WTC11 (cell line): Measurements from ENCODE around the gene VILL. TPM values are rescaled to one million over a fixed set of nuclear protein-coding genes. Genes with fewer than 3 reads are reported as not detected.

ENCODE experiments used
- ATAC-seq: fragments of 200-7000 bp; cut with Tn5 transposase; 2 replicates; pipeline ENCODE4 v1.10.0; 2021; ENCODE audit warnings: mild to moderate bottlenecking, moderate library complexity
- CTCF ChIA-PET: fragments of 300-600 bp; sonication (Branson Sonifier 250); formaldehyde crosslinking; loops from one replicate; lab custom pipeline; 2021; ENCODE audit warnings: antibody characterized with exemption; lab: Charles Lee
- POLR2A ChIA-PET: fragments of 350-600 bp; sonication (Branson Sonifier 250); formaldehyde crosslinking; loops from one replicate; lab custom pipeline; 2021; ENCODE audit warnings: antibody characterized with exemption; lab: Charles Lee
- DNase-seq: peaks from one replicate; pipeline ENCODE4 v3.0.0; 2021; ENCODE audit warnings: low spot score
- H3K27ac Mint-ChIP-seq: 2 replicates; pipeline ENCODE4 v1.8.0; 2021; ENCODE audit warnings: mixed read lengths
- H3K27me3 Mint-ChIP-seq: 2 replicates; pipeline ENCODE4 v1.8.0; 2021; ENCODE audit warnings: low read depth, mild to moderate bottlenecking, moderate library complexity, mixed read lengths
- H3K36me3 Mint-ChIP-seq: 2 replicates; pipeline ENCODE4 v1.8.0; 2021; ENCODE audit warnings: mixed read lengths
- H3K4me1 Mint-ChIP-seq: 2 replicates; pipeline ENCODE4 v1.8.0; 2022; ENCODE audit warnings: mixed read lengths
- H3K4me3 Mint-ChIP-seq: 2 replicates; pipeline ENCODE4 v1.8.0; 2021; ENCODE audit warnings: mild to moderate bottlenecking, moderate library complexity, mixed read lengths
- H3K9me3 Mint-ChIP-seq: 2 replicates; pipeline ENCODE4 v1.8.0; 2021; ENCODE audit warnings: mixed read lengths
- CREM ChIP-seq: sonication (generic); formaldehyde crosslinking; IDR thresholded peaks from 2 replicates; pipeline ENCODE4 v1.8.1; 2022; ENCODE audit warnings: mild to moderate bottlenecking, missing genetic modification reagents, moderate library complexity
- ESRRA ChIP-seq: sonication (generic); formaldehyde crosslinking; IDR thresholded peaks from 2 replicates; pipeline ENCODE4 v1.8.1; 2022; ENCODE audit warnings: mild to moderate bottlenecking, missing genetic modification reagents, borderline replicate concordance
- GRHL2 ChIP-seq: fragments of 250-450 bp; sonication (Bioruptor Pico); IDR thresholded peaks from 2 replicates; pipeline ENCODE4 v1.8.0; 2022; ENCODE audit warnings: mild to moderate bottlenecking, moderate library complexity; ENCODE audit not compliant: insufficient replicate concordance, severe bottlenecking
- IRF2 ChIP-seq: sonication (generic); formaldehyde crosslinking; IDR thresholded peaks from 2 replicates; pipeline ENCODE4 v1.8.0; 2022; ENCODE audit warnings: low read depth, missing genetic modification reagents, borderline replicate concordance
- KAT7 ChIP-seq: sonication (generic); formaldehyde crosslinking; IDR thresholded peaks from 2 replicates; pipeline ENCODE4 v1.8.1; 2023; ENCODE audit warnings: missing genetic modification reagents, mild to moderate bottlenecking, borderline replicate concordance
- NFATC4 ChIP-seq: fragments of 250-450 bp; sonication (Bioruptor Pico); IDR thresholded peaks from 2 replicates; pipeline ENCODE4 v1.9.0; 2021; ENCODE audit warnings: mild to moderate bottlenecking
- NFE2L1 ChIP-seq: sonication (generic); formaldehyde crosslinking; IDR thresholded peaks from 2 replicates; pipeline ENCODE4 v1.8.1; 2023; ENCODE audit warnings: missing genetic modification reagents
- NR1H2 ChIP-seq: sonication (generic); formaldehyde crosslinking; IDR thresholded peaks from 2 replicates; pipeline ENCODE4 v1.9.0; 2021; ENCODE audit warnings: mild to moderate bottlenecking, moderate library complexity, missing genetic modification reagents
- OVOL2 ChIP-seq: fragments of 250-450 bp; sonication (Bioruptor Pico); IDR thresholded peaks from 2 replicates; pipeline ENCODE4 v1.9.0; 2021; ENCODE audit warnings: mild to moderate bottlenecking, borderline replicate concordance
- TCF7 ChIP-seq: sonication (generic); formaldehyde crosslinking; IDR thresholded peaks from 2 replicates; pipeline ENCODE4 v1.8.0; 2022; ENCODE audit warnings: mild to moderate bottlenecking, low read depth, missing genetic modification reagents, moderate library complexity
- ZNF219 ChIP-seq: sonication (generic); formaldehyde crosslinking; IDR thresholded peaks from 2 replicates; pipeline ENCODE4 v1.8.0; 2023; ENCODE audit warnings: missing genetic modification reagents, mild to moderate bottlenecking, borderline replicate concordance
- ZNF671 ChIP-seq: fragments of 250-450 bp; sonication (Bioruptor Pico); IDR thresholded peaks from 2 replicates; pipeline ENCODE4 v1.8.0; 2021; ENCODE audit warnings: mild to moderate bottlenecking
- total RNA-seq: library from RNA; stranded (reverse); gene quantifications from 3 replicates; pipeline ENCODE4 v1.2.3, GENCODE V29; 2021
- TF ChIP-seq, protein P1 (sequence below): sonication (generic); formaldehyde crosslinking; IDR thresholded peaks from 2 replicates; pipeline ENCODE4 v1.8.0; 2023; ENCODE audit warnings: mild to moderate bottlenecking, missing genetic modification reagents
- TF ChIP-seq, protein P2 (sequence below): sonication (generic); formaldehyde crosslinking; IDR thresholded peaks from 2 replicates; pipeline ENCODE4 v1.8.1; 2022; ENCODE audit warnings: missing genetic modification reagents, borderline replicate concordance
- TF ChIP-seq, protein P3 (sequence below): sonication (generic); formaldehyde crosslinking; IDR thresholded peaks from 2 replicates; pipeline ENCODE4 v1.8.1; 2023; ENCODE audit warnings: mild to moderate bottlenecking, missing genetic modification reagents, borderline replicate concordance
- TF ChIP-seq, protein P4 (sequence below): fragments of 250-450 bp; sonication (Bioruptor Pico); IDR thresholded peaks from 2 replicates; pipeline ENCODE4 v1.9.0; 2021; ENCODE audit warnings: mild to moderate bottlenecking
- TF ChIP-seq, protein P5 (sequence below): fragments of 250-450 bp; sonication (Bioruptor Pico); IDR thresholded peaks from 2 replicates; pipeline ENCODE4 v1.8.0; 2021; ENCODE audit warnings: mild to moderate bottlenecking
- TF ChIP-seq, protein P6 (sequence below): sonication (generic); formaldehyde crosslinking; IDR thresholded peaks from 2 replicates; pipeline ENCODE4 v1.8.0; 2022; ENCODE audit warnings: mild to moderate bottlenecking, missing genetic modification reagents
- TF ChIP-seq, protein P7 (sequence below): sonication (generic); formaldehyde crosslinking; IDR thresholded peaks from 2 replicates; pipeline ENCODE4 v1.8.1; 2022; ENCODE audit warnings: mild to moderate bottlenecking, missing genetic modification reagents, moderate library complexity, borderline replicate concordance
- TF ChIP-seq, protein P8 (sequence below): sonication (generic); formaldehyde crosslinking; IDR thresholded peaks from 2 replicates; pipeline ENCODE4 v1.8.1; 2022; ENCODE audit warnings: low read depth, mild to moderate bottlenecking, moderate library complexity, missing genetic modification reagents, borderline replicate concordance

The VILL gene
- total RNA-seq, 1 experiment from 2014 or later = 4.7 TPM

DNA sequence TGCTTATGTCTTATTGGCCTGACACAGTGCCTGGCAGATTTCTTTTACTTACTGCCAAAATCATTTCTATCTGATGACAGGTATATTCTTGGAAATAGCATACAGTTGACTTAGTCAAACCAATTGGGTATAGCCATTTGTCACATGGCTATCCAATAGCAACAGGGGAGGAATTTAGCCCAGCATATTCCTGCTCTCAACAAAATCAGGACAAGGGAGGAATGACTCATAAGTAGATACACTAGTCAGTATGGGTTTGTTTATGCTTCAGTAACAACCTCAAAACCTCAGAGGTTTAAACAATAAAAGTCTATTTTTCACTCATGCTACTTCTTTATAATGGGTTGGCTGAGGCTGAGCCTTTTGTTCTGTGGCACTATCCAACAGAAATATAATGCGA, 38.0 kb upstream of the VILL start (continued):
- TF ChIP-seq, protein P1, sequence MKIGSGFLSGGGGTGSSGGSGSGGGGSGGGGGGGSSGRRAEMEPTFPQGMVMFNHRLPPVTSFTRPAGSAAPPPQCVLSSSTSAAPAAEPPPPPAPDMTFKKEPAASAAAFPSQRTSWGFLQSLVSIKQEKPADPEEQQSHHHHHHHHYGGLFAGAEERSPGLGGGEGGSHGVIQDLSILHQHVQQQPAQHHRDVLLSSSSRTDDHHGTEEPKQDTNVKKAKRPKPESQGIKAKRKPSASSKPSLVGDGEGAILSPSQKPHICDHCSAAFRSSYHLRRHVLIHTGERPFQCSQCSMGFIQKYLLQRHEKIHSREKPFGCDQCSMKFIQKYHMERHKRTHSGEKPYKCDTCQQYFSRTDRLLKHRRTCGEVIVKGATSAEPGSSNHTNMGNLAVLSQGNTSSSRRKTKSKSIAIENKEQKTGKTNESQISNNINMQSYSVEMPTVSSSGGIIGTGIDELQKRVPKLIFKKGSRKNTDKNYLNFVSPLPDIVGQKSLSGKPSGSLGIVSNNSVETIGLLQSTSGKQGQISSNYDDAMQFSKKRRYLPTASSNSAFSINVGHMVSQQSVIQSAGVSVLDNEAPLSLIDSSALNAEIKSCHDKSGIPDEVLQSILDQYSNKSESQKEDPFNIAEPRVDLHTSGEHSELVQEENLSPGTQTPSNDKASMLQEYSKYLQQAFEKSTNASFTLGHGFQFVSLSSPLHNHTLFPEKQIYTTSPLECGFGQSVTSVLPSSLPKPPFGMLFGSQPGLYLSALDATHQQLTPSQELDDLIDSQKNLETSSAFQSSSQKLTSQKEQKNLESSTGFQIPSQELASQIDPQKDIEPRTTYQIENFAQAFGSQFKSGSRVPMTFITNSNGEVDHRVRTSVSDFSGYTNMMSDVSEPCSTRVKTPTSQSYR (CRISPR knock-in tag) = no peak
- TF ChIP-seq NFE2L1 (CRISPR knock-in tag) = no peak
- TF ChIP-seq, all 79 proteins: peak for 0

DNA sequence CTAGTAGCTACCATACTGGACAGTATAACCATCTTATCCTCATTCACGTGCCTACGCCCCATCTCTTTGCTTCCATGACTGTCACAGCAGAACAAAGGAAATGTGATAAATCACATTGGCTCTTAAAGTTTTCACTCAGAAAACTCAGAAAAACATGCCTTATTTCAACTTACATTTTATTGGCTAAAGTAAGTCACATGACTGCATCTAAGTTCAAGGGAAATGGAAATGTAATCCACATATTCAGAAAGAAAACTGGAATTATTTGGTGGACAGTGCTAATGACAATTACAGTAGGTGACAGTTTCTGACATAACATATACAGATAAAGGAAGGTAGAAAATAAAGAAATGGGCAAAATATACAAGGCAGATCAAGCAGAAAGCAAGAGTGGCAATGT, 37.4 kb upstream of the VILL start:
- POLR2A ChIA-PET = no interaction called here
- no peak overlapping the region for H3K4me3 Mint-ChIP-seq
- ATAC-seq = no peak
- no peak overlapping the region; the same call in 1 of the 2 replicates for H3K27ac Mint-ChIP-seq
- H3K36me3 Mint-ChIP-seq = peaks cover 22% of the 10 kb centered on the region
- CTCF ChIA-PET = no interaction called here
- H3K9me3 Mint-ChIP-seq = peaks cover 8% of the 10 kb centered on the region; the same call in 1 of the 2 replicates
- H3K27me3 Mint-ChIP-seq = no peaks in the 10 kb centered on the region
- no peak for TF ChIP-seq CREM
- TF ChIP-seq, protein P2, sequence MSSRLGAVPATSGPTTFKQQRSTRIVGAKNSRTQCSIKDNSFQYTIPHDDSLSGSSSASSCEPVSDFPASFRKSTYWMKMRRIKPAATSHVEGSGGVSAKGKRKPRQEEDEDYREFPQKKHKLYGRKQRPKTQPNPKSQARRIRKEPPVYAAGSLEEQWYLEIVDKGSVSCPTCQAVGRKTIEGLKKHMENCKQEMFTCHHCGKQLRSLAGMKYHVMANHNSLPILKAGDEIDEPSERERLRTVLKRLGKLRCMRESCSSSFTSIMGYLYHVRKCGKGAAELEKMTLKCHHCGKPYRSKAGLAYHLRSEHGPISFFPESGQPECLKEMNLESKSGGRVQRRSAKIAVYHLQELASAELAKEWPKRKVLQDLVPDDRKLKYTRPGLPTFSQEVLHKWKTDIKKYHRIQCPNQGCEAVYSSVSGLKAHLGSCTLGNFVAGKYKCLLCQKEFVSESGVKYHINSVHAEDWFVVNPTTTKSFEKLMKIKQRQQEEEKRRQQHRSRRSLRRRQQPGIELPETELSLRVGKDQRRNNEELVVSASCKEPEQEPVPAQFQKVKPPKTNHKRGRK (CRISPR knock-in tag) = no peak
- TF ChIP-seq, protein P3, sequence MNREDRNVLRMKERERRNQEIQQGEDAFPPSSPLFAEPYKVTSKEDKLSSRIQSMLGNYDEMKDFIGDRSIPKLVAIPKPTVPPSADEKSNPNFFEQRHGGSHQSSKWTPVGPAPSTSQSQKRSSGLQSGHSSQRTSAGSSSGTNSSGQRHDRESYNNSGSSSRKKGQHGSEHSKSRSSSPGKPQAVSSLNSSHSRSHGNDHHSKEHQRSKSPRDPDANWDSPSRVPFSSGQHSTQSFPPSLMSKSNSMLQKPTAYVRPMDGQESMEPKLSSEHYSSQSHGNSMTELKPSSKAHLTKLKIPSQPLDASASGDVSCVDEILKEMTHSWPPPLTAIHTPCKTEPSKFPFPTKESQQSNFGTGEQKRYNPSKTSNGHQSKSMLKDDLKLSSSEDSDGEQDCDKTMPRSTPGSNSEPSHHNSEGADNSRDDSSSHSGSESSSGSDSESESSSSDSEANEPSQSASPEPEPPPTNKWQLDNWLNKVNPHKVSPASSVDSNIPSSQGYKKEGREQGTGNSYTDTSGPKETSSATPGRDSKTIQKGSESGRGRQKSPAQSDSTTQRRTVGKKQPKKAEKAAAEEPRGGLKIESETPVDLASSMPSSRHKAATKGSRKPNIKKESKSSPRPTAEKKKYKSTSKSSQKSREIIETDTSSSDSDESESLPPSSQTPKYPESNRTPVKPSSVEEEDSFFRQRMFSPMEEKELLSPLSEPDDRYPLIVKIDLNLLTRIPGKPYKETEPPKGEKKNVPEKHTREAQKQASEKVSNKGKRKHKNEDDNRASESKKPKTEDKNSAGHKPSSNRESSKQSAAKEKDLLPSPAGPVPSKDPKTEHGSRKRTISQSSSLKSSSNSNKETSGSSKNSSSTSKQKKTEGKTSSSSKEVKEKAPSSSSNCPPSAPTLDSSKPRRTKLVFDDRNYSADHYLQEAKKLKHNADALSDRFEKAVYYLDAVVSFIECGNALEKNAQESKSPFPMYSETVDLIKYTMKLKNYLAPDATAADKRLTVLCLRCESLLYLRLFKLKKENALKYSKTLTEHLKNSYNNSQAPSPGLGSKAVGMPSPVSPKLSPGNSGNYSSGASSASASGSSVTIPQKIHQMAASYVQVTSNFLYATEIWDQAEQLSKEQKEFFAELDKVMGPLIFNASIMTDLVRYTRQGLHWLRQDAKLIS (CRISPR knock-in tag) = no peak
- TF ChIP-seq KAT7 (CRISPR knock-in tag) = no peak
- no peak for TF ChIP-seq ESRRA (CRISPR knock-in tag)
- TF ChIP-seq, protein P4, sequence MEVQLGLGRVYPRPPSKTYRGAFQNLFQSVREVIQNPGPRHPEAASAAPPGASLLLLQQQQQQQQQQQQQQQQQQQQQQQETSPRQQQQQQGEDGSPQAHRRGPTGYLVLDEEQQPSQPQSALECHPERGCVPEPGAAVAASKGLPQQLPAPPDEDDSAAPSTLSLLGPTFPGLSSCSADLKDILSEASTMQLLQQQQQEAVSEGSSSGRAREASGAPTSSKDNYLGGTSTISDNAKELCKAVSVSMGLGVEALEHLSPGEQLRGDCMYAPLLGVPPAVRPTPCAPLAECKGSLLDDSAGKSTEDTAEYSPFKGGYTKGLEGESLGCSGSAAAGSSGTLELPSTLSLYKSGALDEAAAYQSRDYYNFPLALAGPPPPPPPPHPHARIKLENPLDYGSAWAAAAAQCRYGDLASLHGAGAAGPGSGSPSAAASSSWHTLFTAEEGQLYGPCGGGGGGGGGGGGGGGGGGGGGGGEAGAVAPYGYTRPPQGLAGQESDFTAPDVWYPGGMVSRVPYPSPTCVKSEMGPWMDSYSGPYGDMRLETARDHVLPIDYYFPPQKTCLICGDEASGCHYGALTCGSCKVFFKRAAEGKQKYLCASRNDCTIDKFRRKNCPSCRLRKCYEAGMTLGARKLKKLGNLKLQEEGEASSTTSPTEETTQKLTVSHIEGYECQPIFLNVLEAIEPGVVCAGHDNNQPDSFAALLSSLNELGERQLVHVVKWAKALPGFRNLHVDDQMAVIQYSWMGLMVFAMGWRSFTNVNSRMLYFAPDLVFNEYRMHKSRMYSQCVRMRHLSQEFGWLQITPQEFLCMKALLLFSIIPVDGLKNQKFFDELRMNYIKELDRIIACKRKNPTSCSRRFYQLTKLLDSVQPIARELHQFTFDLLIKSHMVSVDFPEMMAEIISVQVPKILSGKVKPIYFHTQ (CRISPR knock-in tag) = no peak
- TF ChIP-seq ZNF219 = no peak
- TF ChIP-seq, protein P5, sequence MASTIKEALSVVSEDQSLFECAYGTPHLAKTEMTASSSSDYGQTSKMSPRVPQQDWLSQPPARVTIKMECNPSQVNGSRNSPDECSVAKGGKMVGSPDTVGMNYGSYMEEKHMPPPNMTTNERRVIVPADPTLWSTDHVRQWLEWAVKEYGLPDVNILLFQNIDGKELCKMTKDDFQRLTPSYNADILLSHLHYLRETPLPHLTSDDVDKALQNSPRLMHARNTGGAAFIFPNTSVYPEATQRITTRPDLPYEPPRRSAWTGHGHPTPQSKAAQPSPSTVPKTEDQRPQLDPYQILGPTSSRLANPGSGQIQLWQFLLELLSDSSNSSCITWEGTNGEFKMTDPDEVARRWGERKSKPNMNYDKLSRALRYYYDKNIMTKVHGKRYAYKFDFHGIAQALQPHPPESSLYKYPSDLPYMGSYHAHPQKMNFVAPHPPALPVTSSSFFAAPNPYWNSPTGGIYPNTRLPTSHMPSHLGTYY (CRISPR knock-in tag) = no peak
- TF ChIP-seq, protein P6, sequence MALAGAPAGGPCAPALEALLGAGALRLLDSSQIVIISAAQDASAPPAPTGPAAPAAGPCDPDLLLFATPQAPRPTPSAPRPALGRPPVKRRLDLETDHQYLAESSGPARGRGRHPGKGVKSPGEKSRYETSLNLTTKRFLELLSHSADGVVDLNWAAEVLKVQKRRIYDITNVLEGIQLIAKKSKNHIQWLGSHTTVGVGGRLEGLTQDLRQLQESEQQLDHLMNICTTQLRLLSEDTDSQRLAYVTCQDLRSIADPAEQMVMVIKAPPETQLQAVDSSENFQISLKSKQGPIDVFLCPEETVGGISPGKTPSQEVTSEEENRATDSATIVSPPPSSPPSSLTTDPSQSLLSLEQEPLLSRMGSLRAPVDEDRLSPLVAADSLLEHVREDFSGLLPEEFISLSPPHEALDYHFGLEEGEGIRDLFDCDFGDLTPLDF (CRISPR knock-in tag) = no peak
- TF ChIP-seq, protein P7, sequence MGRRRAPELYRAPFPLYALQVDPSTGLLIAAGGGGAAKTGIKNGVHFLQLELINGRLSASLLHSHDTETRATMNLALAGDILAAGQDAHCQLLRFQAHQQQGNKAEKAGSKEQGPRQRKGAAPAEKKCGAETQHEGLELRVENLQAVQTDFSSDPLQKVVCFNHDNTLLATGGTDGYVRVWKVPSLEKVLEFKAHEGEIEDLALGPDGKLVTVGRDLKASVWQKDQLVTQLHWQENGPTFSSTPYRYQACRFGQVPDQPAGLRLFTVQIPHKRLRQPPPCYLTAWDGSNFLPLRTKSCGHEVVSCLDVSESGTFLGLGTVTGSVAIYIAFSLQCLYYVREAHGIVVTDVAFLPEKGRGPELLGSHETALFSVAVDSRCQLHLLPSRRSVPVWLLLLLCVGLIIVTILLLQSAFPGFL = no peak
- TF ChIP-seq GRHL2 (CRISPR knock-in tag) = no peak
- no peak for TF ChIP-seq IRF2 (CRISPR knock-in tag)
- no peak for TF ChIP-seq NFATC4
- no peak for TF ChIP-seq ZNF671
- TF ChIP-seq OVOL2 (CRISPR knock-in tag) = no peak
- TF ChIP-seq TCF7 (CRISPR knock-in tag) = no peak
- no peak for TF ChIP-seq NR1H2 (CRISPR knock-in tag)
- TF ChIP-seq, protein P8, sequence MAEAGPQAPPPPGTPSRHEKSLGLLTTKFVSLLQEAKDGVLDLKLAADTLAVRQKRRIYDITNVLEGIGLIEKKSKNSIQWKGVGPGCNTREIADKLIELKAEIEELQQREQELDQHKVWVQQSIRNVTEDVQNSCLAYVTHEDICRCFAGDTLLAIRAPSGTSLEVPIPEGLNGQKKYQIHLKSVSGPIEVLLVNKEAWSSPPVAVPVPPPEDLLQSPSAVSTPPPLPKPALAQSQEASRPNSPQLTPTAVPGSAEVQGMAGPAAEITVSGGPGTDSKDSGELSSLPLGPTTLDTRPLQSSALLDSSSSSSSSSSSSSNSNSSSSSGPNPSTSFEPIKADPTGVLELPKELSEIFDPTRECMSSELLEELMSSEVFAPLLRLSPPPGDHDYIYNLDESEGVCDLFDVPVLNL = no peak
- no peak for DNase-seq
- H3K4me1 Mint-ChIP-seq = peaks cover 19% of the 10 kb centered on the region
